ENCODE data around the gene ZNF593. TPM values are rescaled to one million over a fixed set of nuclear protein-coding genes. Genes with fewer than 3 reads are reported as not detected.

The ZNF593 gene
- total RNA-seq, 2 donors from 2014 or later: 22.0 to 47.7 TPM

- Histone ChIP-seq H3K9me3 (no peaks in the 10 kb centered on the region), H3K36me3 (no peaks in the 10 kb centered on the region), H3K27me3 (no peaks in the 10 kb centered on the region), H3K4me1 (no peaks in the 10 kb centered on the region), H3K27ac (no peak overlapping the region), H3K4me3 (no peak overlapping the region), H3K9ac (ENCODE audit: low read depth in 2 of 2, low read length in 2 of 2) (no peak overlapping the region)
- TF ChIP-seq, protein P1, sequence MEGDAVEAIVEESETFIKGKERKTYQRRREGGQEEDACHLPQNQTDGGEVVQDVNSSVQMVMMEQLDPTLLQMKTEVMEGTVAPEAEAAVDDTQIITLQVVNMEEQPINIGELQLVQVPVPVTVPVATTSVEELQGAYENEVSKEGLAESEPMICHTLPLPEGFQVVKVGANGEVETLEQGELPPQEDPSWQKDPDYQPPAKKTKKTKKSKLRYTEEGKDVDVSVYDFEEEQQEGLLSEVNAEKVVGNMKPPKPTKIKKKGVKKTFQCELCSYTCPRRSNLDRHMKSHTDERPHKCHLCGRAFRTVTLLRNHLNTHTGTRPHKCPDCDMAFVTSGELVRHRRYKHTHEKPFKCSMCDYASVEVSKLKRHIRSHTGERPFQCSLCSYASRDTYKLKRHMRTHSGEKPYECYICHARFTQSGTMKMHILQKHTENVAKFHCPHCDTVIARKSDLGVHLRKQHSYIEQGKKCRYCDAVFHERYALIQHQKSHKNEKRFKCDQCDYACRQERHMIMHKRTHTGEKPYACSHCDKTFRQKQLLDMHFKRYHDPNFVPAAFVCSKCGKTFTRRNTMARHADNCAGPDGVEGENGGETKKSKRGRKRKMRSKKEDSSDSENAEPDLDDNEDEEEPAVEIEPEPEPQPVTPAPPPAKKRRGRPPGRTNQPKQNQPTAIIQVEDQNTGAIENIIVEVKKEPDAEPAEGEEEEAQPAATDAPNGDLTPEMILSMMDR (IDR thresholded peaks at IDR 0.05): no peak
- no peak for DNase-seq
- intact Hi-C loops (cut with DNase I): no loop called here
Measured at GRCh38 chr1:26142159-26142558, 27.5 kb upstream of the ZNF593 start.

DNA sequence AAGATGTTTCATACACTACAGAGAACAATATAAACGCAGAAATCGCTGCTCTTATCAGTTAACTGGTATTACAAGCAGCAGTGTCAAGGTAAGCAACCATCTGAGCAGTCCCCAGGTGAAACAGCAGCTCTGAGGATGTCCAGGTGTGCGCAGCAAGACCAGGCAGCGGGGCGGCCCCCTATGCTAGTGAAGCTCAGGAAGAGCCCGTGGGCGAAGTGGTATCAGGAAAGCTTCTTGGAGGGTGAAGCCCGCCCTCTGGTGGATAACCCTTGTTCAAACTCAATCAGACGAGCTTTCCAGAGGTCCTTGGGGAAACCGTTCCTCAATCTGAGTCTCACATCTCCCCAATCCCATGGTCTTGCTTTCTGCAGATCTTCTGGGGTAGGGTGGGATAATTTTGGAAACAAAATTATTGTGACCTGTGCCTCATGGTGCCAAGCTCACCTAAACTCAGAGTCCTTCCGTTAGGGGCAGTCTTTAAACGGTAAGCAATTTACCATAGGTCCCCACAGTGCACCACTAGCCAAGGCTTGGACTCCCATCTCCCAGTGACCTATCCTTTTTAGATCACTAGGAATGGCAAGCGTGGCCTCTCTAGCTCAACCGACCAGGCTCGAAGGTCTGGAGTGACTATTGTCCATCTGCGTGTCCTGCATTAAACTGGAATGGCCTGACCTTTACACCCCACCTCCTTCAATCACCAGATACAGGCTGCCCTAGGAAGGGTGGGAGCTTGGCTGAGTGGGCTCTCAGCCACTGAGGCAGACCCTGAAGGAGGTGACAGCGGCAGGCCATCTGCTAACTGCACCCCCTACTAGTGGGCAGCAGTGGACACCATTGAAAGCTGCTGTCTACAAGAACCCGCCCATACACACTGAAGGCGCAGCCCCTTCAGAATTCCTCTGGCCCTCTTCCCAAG, 24.4 kb upstream of the ZNF593 start:
- TF ChIP-seq, protein P1 (IDR thresholded peaks at IDR 0.05): peak; percentile 64
- H3K9ac ChIP-seq (ENCODE audit: low read depth in 2 of 2, low read length in 2 of 2): no peak overlapping the region
- H3K36me3 ChIP-seq: no peaks in the 10 kb centered on the region
- no peaks in the 10 kb centered on the region for H3K9me3 ChIP-seq
- no peak overlapping the region for H3K27ac ChIP-seq
- no peaks in the 10 kb centered on the region for H3K27me3 ChIP-seq
- intact Hi-C loops (cut with DNase I): loop anchor here (5.0 kb wide), 1 partner anchor 108 kb away; no protein-coding TSS in a partner anchor
- DNase-seq: peak; percentile 88
- no peak overlapping the region for H3K4me3 ChIP-seq
- no peaks in the 10 kb centered on the region for H3K4me1 ChIP-seq

- Histone ChIP-seq H3K9me3 (no peaks in the 10 kb centered on the region), H3K27me3 (no peaks in the 10 kb centered on the region), H3K36me3 (no peaks in the 10 kb centered on the region), H3K9ac (ENCODE audit: low read depth in 2 of 2, low read length in 2 of 2) (no peak overlapping the region), H3K27ac (no peak overlapping the region), H3K4me1 (no peaks in the 10 kb centered on the region), H3K4me3 (no peak overlapping the region)
- TF ChIP-seq, protein P1 (IDR thresholded peaks at IDR 0.05): no peak
- intact Hi-C loops (cut with DNase I): loop anchor here (2.0 to 5.0 kb wide), 2 partner anchors 41 to 109 kb away; no protein-coding TSS in a partner anchor
- no peak for DNase-seq
Measured at GRCh38 chr1:26145960-26146294, 23.8 kb upstream of the ZNF593 start.

DNA sequence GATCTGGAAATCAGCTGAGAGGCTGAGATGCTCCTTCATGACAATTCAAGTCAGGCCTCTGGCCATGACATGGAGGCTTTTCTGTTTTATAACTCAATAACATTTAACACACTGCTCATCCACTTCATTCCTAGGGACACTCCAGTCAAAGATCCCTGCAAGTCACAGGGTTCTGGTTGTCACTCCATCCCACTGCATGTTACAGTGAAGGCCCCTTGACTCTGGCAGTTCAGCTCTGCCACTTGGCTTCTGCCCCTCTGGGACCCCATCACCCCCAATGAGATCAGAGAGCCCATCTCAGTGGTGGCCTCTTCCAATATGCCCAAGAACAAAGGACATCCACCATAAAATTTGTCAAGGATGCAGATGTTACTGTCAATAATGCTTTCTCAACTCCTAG, 20.8 kb upstream of the ZNF593 start:
- TF ChIP-seq, protein P1 (IDR thresholded peaks at IDR 0.05): no peak
- no peak for DNase-seq
- Histone ChIP-seq H3K9me3 (no peaks in the 10 kb centered on the region), H3K4me3 (no peak overlapping the region), H3K36me3 (no peaks in the 10 kb centered on the region), H3K27ac (no peak overlapping the region), H3K4me1 (no peaks in the 10 kb centered on the region), H3K27me3 (no peaks in the 10 kb centered on the region), H3K9ac (ENCODE audit: low read depth in 2 of 2, low read length in 2 of 2) (no peak overlapping the region)
- intact Hi-C loops (cut with DNase I): loop anchor here (5.0 kb wide), 1 partner anchor 112 kb away; no protein-coding TSS in a partner anchor

DNA sequence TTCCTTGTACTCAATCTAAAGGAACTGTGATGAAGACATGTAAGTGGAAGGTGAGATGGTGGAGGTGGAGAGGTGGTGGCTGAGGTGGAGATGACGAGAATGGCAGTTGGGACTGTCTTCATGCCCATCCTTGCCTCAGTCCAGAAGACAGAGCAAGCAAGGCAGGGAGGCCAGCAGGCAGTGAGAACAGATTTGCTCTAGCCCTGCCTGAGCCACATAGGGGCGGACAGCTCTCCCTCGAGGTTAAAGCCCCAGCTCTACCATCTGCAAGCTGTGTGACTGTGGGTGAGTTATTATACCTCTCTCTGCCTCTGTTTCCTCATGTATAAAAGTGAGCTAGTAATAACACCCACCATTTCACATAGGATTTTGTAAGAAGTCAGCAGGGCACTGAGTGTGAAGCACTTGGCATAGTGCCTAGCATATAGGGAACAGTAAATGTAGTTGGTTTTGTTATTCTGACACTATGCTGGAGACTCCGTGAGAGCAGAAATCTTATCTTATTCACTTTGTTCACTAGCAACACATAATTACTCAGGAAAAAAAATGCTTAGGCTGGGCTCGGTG, 15.7 kb upstream of the ZNF593 start:
- no peak overlapping the region for H3K9ac ChIP-seq (ENCODE audit: low read depth in 2 of 2, low read length in 2 of 2)
- no peak for DNase-seq
- H3K36me3 ChIP-seq: no peaks in the 10 kb centered on the region
- no peak overlapping the region for H3K4me3 ChIP-seq
- intact Hi-C loops (cut with DNase I): no loop called here
- H3K27ac ChIP-seq: no peak overlapping the region
- TF ChIP-seq, protein P1 (IDR thresholded peaks at IDR 0.05): no peak
- no peaks in the 10 kb centered on the region for H3K9me3 ChIP-seq
- no peaks in the 10 kb centered on the region for H3K4me1 ChIP-seq
- no peaks in the 10 kb centered on the region for H3K27me3 ChIP-seq

All from colonic mucosa (tissue), 4 donors.